ENCODE results near the gene ITM2C. TPM values are rescaled to one million over a fixed set of nuclear protein-coding genes. Genes with fewer than 3 reads are reported as not detected.

ITM2C gene
- total and polyA plus RNA-seq, 2 donors (not counting 1 experiment from before 2014, with no cell fraction given), result 36.9 to 62.8 TPM

DNA sequence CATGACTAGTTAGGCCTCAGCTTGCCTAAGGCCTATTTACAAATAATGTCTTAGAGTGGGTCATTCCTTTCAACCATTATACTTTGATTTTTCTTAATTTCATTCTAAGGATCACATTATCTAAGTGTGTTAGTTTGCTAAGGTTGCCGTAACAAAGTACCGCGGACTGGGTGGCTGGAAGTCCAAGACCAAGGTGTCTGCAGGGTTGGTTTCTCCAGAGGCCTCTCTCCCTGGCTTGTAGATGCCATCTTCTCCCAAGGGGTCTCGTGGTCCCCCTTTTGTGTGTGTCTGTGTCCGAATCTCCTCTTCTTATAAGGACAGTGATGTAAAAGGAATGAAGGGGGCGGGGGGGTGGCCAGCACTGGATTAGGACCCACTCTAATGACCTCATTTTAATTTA lies 18.4 kb upstream of the ITM2C start:
- ChIA-PET POLR2A (no interaction called here), CTCF (interaction anchor here (1.3 to 8.4 kb wide), 6 partner anchors 10 to 140 kb away, joined by 3 to 93 read pairs (median 22); partner anchors contain the start of gene ITM2C)
- peaks cover 45% of the 10 kb centered on the region for H3K27me3 Mint-ChIP-seq
- Histone ChIP-seq H3K9me3 (ENCODE audit: control extremely low read depth in 1 of 3, control insufficient read depth in 2 of 3, insufficient read depth in 1 of 3, low read length in 2 of 3) (peaks cover 0 to 9% (median 0%) of the 10 kb centered on the region in 3 donors), H2AFZ (ENCODE audit: insufficient read depth, low read depth, low read length, poor library complexity, severe bottlenecking) (no peak overlapping the region), H3K4me2 (replicated peaks; ENCODE audit: low read depth, low read length, poor library complexity, severe bottlenecking) (no peak overlapping the region), H3K9ac (ENCODE audit: low read length) (no peak overlapping the region), H3K79me2 (ENCODE audit: control insufficient read depth, insufficient read depth, low read length) (no peaks in the 10 kb centered on the region), H3K27ac (ENCODE audit: low read length in 2 of 2) (no peak overlapping the region), H3K4me3 (ENCODE audit: control extremely low read depth in 1 of 5, extremely low read depth in 1 of 5, insufficient read depth in 1 of 5, low read depth in 2 of 5, low read length in 4 of 5) (no peak overlapping the region), H3K4me1 (ENCODE audit: control insufficient read depth in 2 of 2, insufficient read depth in 2 of 2, low read length in 2 of 2) (peaks cover 5 to 7% of the 10 kb centered on the region in 2 donors), H3K36me3 (replicated peaks in 1 of 2; ENCODE audit: control extremely low read depth in 1 of 2, control insufficient read depth in 1 of 2, extremely low read depth in 1 of 2, insufficient read depth in 2 of 2, low read length in 1 of 2) (no peaks in the 10 kb centered on the region), H4K20me1 (ENCODE audit: control insufficient read depth, insufficient read depth, low read length, poor library complexity, severe bottlenecking) (no peaks in the 10 kb centered on the region), H3K27me3 (replicated peaks in 1 of 4; ENCODE audit: control extremely low read depth in 1 of 4, control insufficient read depth in 3 of 4, insufficient read depth in 4 of 4, low read length in 3 of 4) (peaks cover 0 to 2% (median 0%) of the 10 kb centered on the region in 4 experiments)
- WGBS (ENCODE audit: insufficient coverage), result 100% methylated on average over 3 of the region's 6 CpGs
- H3K9me3 Mint-ChIP-seq (ENCODE audit: insufficient read depth), result no peaks in the 10 kb centered on the region
- H3K4me3 Mint-ChIP-seq, result no peak overlapping the region
- TF ChIP-seq, protein P1, sequence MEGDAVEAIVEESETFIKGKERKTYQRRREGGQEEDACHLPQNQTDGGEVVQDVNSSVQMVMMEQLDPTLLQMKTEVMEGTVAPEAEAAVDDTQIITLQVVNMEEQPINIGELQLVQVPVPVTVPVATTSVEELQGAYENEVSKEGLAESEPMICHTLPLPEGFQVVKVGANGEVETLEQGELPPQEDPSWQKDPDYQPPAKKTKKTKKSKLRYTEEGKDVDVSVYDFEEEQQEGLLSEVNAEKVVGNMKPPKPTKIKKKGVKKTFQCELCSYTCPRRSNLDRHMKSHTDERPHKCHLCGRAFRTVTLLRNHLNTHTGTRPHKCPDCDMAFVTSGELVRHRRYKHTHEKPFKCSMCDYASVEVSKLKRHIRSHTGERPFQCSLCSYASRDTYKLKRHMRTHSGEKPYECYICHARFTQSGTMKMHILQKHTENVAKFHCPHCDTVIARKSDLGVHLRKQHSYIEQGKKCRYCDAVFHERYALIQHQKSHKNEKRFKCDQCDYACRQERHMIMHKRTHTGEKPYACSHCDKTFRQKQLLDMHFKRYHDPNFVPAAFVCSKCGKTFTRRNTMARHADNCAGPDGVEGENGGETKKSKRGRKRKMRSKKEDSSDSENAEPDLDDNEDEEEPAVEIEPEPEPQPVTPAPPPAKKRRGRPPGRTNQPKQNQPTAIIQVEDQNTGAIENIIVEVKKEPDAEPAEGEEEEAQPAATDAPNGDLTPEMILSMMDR (IDR thresholded peaks at IDR 0.05), result no peak
- no peak for TF ChIP-seq EZH2 (IDR thresholded peaks at IDR 0.05; ENCODE audit: borderline replicate concordance, insufficient read depth, low read depth, low read length, poor library complexity, severe bottlenecking)
- H3K27ac Mint-ChIP-seq, result no peak overlapping the region
- DNase-seq (no peak), ATAC-seq (ENCODE audit: low read depth) (no peak)
- peaks cover 6% of the 10 kb centered on the region for H3K4me1 Mint-ChIP-seq
- intact Hi-C loops (cut with micrococcal nuclease), result no loop called here

DNA sequence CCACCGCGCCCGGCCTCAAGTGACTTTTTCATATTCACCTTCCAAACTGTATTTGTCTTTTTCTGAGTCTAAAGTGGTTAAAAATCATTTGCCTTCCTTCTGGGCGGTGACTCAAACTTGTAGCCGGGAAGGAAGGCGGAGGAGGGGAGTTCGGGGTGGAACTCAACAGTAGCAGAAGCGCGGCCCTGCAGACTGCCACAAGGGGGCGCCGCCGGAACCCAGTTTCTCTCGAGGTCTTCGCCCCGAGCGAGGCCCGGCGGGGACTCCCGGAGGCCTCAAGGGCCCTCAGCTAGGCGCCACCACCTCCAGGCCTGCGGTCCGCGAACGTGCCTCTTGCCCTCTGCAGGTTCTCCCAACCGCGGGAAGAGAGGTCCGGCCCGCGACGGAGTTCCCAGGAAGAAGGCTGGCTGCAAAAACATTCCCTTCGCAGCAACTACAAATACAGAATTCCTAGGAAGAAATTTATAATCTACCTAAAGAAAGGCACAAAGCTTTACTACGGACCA lies 16.8 kb upstream of the ITM2C start:
- H2AFZ ChIP-seq (ENCODE audit: insufficient read depth, low read depth, low read length, poor library complexity, severe bottlenecking), result peak overlapping the region; percentile 47
- no peak overlapping the region for H3K4me3 Mint-ChIP-seq
- peaks cover 5 to 7% of the 10 kb centered on the region in 2 donors for H3K4me1 ChIP-seq (ENCODE audit: control insufficient read depth in 2 of 2, insufficient read depth in 2 of 2, low read length in 2 of 2)
- TF ChIP-seq, protein P1 (IDR thresholded peaks at IDR 0.05), result peak; percentile 95
- no peak for TF ChIP-seq EZH2 (IDR thresholded peaks at IDR 0.05; ENCODE audit: borderline replicate concordance, insufficient read depth, low read depth, low read length, poor library complexity, severe bottlenecking)
- intact Hi-C loops (cut with micrococcal nuclease), result loop anchor here (1.0 to 2.0 kb wide), 4 partner anchors 17 to 139 kb away; partner anchors contain the start of gene ITM2C
- no peaks in the 10 kb centered on the region for H3K36me3 ChIP-seq (replicated peaks in 1 of 2; ENCODE audit: control extremely low read depth in 1 of 2, control insufficient read depth in 1 of 2, extremely low read depth in 1 of 2, insufficient read depth in 2 of 2, low read length in 1 of 2)
- H3K9me3 Mint-ChIP-seq (ENCODE audit: insufficient read depth), result no peaks in the 10 kb centered on the region
- no peak overlapping the region for H3K9ac ChIP-seq (ENCODE audit: low read length)
- POLR2A ChIA-PET, result no interaction called here
- peak; percentile 88 for DNase-seq
- peaks cover 6% of the 10 kb centered on the region for H3K4me1 Mint-ChIP-seq
- H4K20me1 ChIP-seq (ENCODE audit: control insufficient read depth, insufficient read depth, low read length, poor library complexity, severe bottlenecking), result no peaks in the 10 kb centered on the region
- peak; percentile 91 for ATAC-seq (ENCODE audit: low read depth)
- H3K27ac ChIP-seq (ENCODE audit: low read length in 2 of 2), result no peak overlapping the region
- H3K9me3 ChIP-seq (ENCODE audit: control extremely low read depth in 1 of 3, control insufficient read depth in 2 of 3, insufficient read depth in 1 of 3, low read length in 2 of 3), result peaks cover 0 to 9% (median 0%) of the 10 kb centered on the region in 3 donors
- no peak overlapping the region for H3K27ac Mint-ChIP-seq
- peaks cover 37% of the 10 kb centered on the region for H3K27me3 Mint-ChIP-seq
- WGBS (ENCODE audit: insufficient coverage), result 3% methylated on average over 25 of the region's 32 CpGs
- CTCF ChIA-PET, result interaction anchor here (0.7 to 8.4 kb wide), 35 partner anchors 8 to 205 kb away, joined by 3 to 93 read pairs (median 5); partner anchors contain the start of gene SPATA3
- peak overlapping the region in 1 of 5 experiments; percentile 8 for H3K4me3 ChIP-seq (ENCODE audit: control extremely low read depth in 1 of 5, extremely low read depth in 1 of 5, insufficient read depth in 1 of 5, low read depth in 2 of 5, low read length in 4 of 5)
- peak overlapping the region; percentile 57 for H3K4me2 ChIP-seq (replicated peaks; ENCODE audit: low read depth, low read length, poor library complexity, severe bottlenecking)
- H3K79me2 ChIP-seq (ENCODE audit: control insufficient read depth, insufficient read depth, low read length), result no peaks in the 10 kb centered on the region
- peaks cover 0 to 2% (median 0%) of the 10 kb centered on the region in 4 experiments for H3K27me3 ChIP-seq (replicated peaks in 1 of 4; ENCODE audit: control extremely low read depth in 1 of 4, control insufficient read depth in 3 of 4, insufficient read depth in 4 of 4, low read length in 3 of 4)
